Measurements from ENCODE around the gene SFTPB. TPM values are rescaled to one million over a fixed set of nuclear protein-coding genes. Genes with fewer than 3 reads are reported as not detected.
"Not testable (repeated sequence)": the region's sequence is repeated elsewhere in the genome, so short reads cannot be mapped to it uniquely, and the experiment has no call there.

Gene SFTPB
- total RNA-seq, 2 donors from 2014 or later, result 0.59 TPM; not detected in 1

DNA sequence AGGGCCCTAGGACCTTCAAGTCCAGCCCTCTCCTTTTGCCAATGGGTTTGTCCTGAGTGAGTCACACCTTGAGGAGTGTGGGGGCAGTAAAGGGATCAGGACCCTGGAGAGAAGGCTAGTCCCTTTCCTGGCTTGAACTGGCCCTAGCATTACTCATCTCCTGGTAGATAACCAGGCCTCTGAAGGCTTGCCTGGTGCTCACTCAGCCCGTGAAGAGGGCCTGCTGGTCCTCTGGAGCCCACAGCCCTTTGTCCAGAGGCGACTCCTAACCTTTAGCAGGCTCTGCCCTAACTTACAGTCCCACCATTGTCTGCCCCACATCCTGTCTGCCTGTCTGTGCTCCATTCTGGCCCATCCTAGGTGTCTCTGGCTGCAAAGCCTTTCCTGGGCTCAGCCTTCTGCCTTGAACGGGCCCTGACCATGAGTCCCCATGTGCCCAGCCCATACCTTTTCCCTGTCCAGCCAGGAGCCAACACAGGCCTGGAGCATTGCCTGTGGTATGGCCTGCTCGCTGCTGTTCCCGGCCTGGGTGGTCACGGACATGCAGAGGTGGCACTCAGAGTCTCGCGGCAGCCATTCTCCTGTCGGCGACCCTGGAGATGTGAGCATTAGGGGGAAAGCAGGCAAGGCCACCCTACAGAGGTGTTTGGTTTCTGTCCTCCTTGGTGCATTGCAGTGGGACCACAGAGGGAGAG is 5.0 kb downstream of the SFTPB start:
- intact Hi-C loops (cut with DNase I), result no loop called here
- Histone ChIP-seq H3K27me3 (replicated peaks; ENCODE audit: insufficient read depth) (no peaks in the 10 kb centered on the region), H3K4me1 (replicated peaks) (no peaks in the 10 kb centered on the region), H3K27ac (no peak overlapping the region), H3K36me3 (no peaks in the 10 kb centered on the region), H3K9me3 (no peaks in the 10 kb centered on the region), H3K4me3 (no peak overlapping the region)
- no peak for TF ChIP-seq POLR2AphosphoS5 (IDR thresholded peaks at IDR 0.05)
- TF ChIP-seq POLR2A (IDR thresholded peaks at IDR 0.05), result no peak
- TF ChIP-seq, protein P1, sequence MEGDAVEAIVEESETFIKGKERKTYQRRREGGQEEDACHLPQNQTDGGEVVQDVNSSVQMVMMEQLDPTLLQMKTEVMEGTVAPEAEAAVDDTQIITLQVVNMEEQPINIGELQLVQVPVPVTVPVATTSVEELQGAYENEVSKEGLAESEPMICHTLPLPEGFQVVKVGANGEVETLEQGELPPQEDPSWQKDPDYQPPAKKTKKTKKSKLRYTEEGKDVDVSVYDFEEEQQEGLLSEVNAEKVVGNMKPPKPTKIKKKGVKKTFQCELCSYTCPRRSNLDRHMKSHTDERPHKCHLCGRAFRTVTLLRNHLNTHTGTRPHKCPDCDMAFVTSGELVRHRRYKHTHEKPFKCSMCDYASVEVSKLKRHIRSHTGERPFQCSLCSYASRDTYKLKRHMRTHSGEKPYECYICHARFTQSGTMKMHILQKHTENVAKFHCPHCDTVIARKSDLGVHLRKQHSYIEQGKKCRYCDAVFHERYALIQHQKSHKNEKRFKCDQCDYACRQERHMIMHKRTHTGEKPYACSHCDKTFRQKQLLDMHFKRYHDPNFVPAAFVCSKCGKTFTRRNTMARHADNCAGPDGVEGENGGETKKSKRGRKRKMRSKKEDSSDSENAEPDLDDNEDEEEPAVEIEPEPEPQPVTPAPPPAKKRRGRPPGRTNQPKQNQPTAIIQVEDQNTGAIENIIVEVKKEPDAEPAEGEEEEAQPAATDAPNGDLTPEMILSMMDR (IDR thresholded peaks at IDR 0.05), result no peak
- 93% methylated on average over 8 of the region's 10 CpGs for WGBS
- no peak for DNase-seq (ENCODE audit: low spot score)

DNA sequence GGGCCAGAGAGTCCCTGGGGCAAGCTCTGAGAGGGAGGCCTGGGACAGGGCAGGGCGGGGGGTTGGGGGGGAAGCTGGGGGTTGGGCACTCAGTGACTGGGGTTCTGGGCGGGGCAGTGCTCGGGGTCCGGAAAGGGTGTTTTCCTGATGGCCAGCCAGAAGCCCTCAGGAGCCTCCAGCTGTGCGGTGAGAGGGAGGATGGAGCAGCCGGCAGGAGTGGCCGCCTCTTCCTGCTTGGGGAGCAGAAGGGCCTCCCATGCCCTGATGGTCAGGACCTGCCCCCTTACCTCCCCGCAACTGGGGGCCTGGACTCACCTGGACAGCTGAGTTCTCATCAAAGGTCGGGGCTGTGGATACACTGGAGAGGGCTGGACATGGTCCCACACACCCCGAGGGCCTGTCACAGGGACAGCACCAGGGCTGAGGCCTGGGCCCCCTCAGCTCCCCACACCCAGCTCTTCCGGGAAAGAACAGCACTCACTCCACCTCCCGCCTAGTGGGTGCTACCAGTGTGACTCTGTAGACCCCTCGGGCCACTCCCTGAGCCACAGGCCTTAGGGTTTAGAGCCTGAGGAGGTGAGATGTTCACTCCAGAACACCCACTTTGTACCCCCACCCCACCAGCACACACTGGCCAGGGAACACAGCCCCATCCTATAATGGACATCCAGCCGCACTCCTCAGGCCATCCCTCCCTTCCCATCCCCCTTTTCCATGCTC is 6.7 kb downstream of the SFTPB start:
- H3K27ac ChIP-seq, result no peak overlapping the region
- DNase-seq (ENCODE audit: low spot score), result no peak
- no peaks in the 10 kb centered on the region for H3K4me1 ChIP-seq (replicated peaks)
- intact Hi-C loops (cut with DNase I), result no loop called here
- no peaks in the 10 kb centered on the region for H3K9me3 ChIP-seq
- TF ChIP-seq POLR2AphosphoS5 (IDR thresholded peaks at IDR 0.05) (no peak), POLR2A (IDR thresholded peaks at IDR 0.05) (no peak)
- TF ChIP-seq, protein P1 (IDR thresholded peaks at IDR 0.05), result no peak
- 77% methylated on average over 14 of the region's 14 CpGs for WGBS
- no peaks in the 10 kb centered on the region for H3K27me3 ChIP-seq (replicated peaks; ENCODE audit: insufficient read depth)
- H3K4me3 ChIP-seq, result no peak overlapping the region
- H3K36me3 ChIP-seq, result no peaks in the 10 kb centered on the region

DNA sequence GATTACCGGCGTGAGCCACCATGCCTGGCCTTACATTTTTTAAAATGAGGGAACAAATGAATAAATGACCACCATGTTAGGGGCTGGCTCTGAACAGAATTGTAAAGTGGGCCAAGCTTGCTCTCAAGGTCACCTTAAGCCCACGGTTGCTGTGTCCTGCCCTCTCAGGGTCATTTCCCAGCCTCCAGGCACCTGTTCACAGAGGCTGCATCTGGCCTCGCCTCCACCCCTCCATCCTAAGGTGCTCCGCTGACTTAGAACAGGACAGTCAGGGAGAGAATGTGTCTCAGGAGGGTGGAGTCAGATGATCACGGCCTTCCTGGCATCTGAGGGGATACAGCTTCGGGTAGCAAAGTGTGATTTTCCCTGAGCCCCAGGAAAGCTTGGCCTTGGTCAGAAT is 7.3 kb downstream of the SFTPB start:
- H3K4me1 ChIP-seq (replicated peaks), result no peaks in the 10 kb centered on the region
- H3K27me3 ChIP-seq (replicated peaks; ENCODE audit: insufficient read depth), result no peaks in the 10 kb centered on the region
- TF ChIP-seq, protein P1 (IDR thresholded peaks at IDR 0.05), result no peak
- no peak overlapping the region for H3K4me3 ChIP-seq
- no peak for DNase-seq (ENCODE audit: low spot score)
- intact Hi-C loops (cut with DNase I), result no loop called here
- no peak overlapping the region for H3K27ac ChIP-seq
- no peaks in the 10 kb centered on the region for H3K9me3 ChIP-seq
- no peaks in the 10 kb centered on the region for H3K36me3 ChIP-seq
- 73% methylated on average over 7 of the region's 7 CpGs for WGBS

DNA sequence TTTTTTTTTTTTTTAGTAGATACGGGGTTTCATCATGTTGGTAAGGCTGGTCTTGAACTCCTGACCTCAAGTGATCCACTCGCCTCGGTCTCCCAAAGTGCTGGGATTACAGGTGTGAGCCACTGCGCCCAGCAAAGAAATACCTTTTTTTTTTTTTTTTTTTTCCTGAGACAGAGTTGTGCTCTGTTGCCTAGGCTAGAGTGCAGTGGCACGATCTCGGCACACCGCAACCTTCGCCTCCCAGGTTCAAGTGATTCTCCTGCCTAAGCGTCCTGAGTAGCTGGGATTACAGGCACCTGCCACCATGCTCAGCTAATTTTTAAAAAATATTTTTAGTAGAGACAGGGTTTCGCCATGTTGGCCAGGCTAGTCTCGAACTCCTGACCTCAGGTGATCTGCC is 7.7 kb downstream of the SFTPB start:
- H3K4me3 ChIP-seq; H3K4me1 ChIP-seq (replicated peaks); H3K27ac ChIP-seq; H3K36me3 ChIP-seq; H3K27me3 ChIP-seq (replicated peaks; ENCODE audit: insufficient read depth); H3K9me3 ChIP-seq; DNase-seq (ENCODE audit: low spot score); intact Hi-C loops (cut with DNase I): not testable (repeated sequence)
- 96% methylated on average over 11 of the region's 11 CpGs for WGBS

DNA sequence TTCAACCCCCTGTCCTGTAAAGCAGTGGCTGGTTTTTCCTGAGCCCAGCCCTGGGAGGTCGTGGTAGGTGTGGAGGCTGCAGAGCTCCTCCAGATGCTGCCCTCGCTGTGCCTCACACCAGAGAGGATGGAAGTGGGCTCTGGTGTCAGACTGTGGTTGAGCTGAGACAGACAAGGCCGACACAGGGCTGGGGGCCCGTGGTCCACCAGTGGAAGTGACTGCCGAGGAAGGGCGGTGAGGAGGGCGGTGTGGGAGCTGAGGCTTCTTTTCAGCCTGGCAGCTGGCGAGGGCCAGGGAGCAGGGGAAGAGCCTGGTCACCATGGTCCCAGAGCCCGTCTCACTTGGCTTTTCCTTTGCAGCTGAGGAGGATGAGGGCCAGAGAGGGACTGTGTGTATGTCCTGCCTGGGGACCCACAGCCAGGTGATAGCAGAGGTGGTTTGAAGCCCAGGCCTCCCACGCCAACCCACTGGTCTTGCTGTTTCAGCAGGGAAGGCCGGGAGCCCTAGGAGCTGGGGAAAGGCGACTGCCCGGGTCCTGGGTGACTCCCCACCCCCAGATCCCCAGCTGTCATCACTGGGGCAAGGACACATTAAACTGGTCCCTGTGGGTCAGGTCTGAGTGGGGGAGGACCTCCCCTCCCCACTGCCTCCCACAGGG is 8.5 kb downstream of the SFTPB start:
- WGBS, result 89% methylated on average over 11 of the region's 13 CpGs
- intact Hi-C loops (cut with DNase I), result no loop called here
- TF ChIP-seq, protein P1 (IDR thresholded peaks at IDR 0.05), result no peak
- no peak for TF ChIP-seq POLR2A (IDR thresholded peaks at IDR 0.05)
- TF ChIP-seq POLR2AphosphoS5 (IDR thresholded peaks at IDR 0.05), result no peak
- no peak for DNase-seq (ENCODE audit: low spot score)
- Histone ChIP-seq H3K36me3 (no peaks in the 10 kb centered on the region), H3K9me3 (no peaks in the 10 kb centered on the region), H3K4me1 (replicated peaks) (no peaks in the 10 kb centered on the region), H3K27me3 (replicated peaks; ENCODE audit: insufficient read depth) (no peaks in the 10 kb centered on the region), H3K27ac (no peak overlapping the region), H3K4me3 (no peak overlapping the region)

DNA sequence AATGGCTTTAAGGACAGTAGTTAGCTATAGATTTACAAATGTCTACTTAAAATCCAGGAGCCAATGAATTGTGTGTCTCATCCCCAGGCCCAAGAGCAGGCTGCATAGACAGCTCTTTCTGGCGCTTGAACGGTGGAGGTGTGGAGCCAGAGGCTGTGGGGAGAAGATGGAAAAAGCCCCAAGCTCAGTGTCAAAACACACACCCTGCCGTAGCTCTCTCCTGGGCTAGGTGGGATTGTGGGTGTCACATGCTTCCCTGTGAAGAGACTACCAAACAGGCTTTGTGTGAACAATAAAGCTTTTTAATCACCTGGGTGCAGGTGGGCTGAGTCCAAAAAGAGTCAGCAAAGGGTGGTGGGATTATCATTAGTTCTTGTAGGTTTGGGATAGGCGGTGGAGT is 10.6 kb downstream of the SFTPB start:
- H3K36me3 ChIP-seq; H3K9me3 ChIP-seq; H3K4me1 ChIP-seq (replicated peaks); H3K4me3 ChIP-seq; H3K27ac ChIP-seq; H3K27me3 ChIP-seq (replicated peaks; ENCODE audit: insufficient read depth); intact Hi-C loops (cut with DNase I); DNase-seq (ENCODE audit: low spot score): not testable (repeated sequence)
- WGBS, result 90% methylated on average over 4 of the region's 4 CpGs
